Upper lobe of left lung (tissue), 6 donors: ENCODE data around the gene PRDM16. TPM values are rescaled to one million over a fixed set of nuclear protein-coding genes. Genes with fewer than 3 reads are reported as not detected.
"Not testable (repeated sequence)": the region's sequence is repeated elsewhere in the genome, so short reads cannot be mapped to it uniquely, and the experiment has no call there.

ENCODE experiments used
- ATAC-seq, 2 donors: fragments of 200-7000 bp; cut with Tn5 transposase; one replicate each; pipeline ENCODE4 v1.9.1; 2022; ENCODE audit warnings: mild to moderate bottlenecking in 2 of 2, moderate library complexity in 2 of 2; ENCODE audit not compliant: low FRiP score in 2 of 2
- DNase-seq, 2 donors: peaks; one replicate each; pipeline ENCODE4 v3.0.0-alpha.2; 2019 to 2020
- H3K27ac ChIP-seq, 4 donors: fragments of 200-600 bp; sonication (generic); one replicate each; pipeline ENCODE4 v1.5.1; 2016 to 2019
- H3K27me3 ChIP-seq, 4 donors: fragments of 200-600 bp; sonication (generic); one replicate each; pipeline ENCODE4 v1.5.1; 2017 to 2019
- H3K36me3 ChIP-seq, 4 donors: fragments of 200-600 bp; sonication (generic); one replicate each; pipeline ENCODE4 v1.5.1; 2016 to 2019
- H3K4me1 ChIP-seq, 4 donors: fragments of 200-600 bp; sonication (generic); one replicate each; pipeline ENCODE4 v1.5.1; 2018 to 2019
- H3K4me3 ChIP-seq, 4 donors: fragments of 200-600 bp; sonication (generic); one replicate each; pipeline ENCODE4 v1.5.1; 2017 to 2019; ENCODE audit warnings: mild to moderate bottlenecking in 2 of 4, moderate library complexity in 1 of 4
- H3K9me3 ChIP-seq, 4 donors: fragments of 200-600 bp; sonication (generic); one replicate each; pipeline ENCODE4 v1.5.1; 2018 to 2019
- EP300 ChIP-seq, 4 donors: sonication (generic); formaldehyde crosslinking; IDR thresholded peaks; one replicate each; pipeline ENCODE4 v1.5.1; 2017; ENCODE audit warnings: antibody characterized with exemption in 4 of 4, control low read depth in 2 of 4
- POLR2A ChIP-seq, 4 donors: fragments of 450-650 bp; IDR thresholded peaks; one replicate each; pipeline ENCODE4 v1.5.1; 2016 to 2017; ENCODE audit warnings: antibody characterized with exemption in 4 of 4, mild to moderate bottlenecking in 2 of 4
- POLR2AphosphoS5 ChIP-seq, 2 donors: sonication (generic); formaldehyde crosslinking; IDR thresholded peaks; one replicate each; pipeline ENCODE4 v1.5.1; 2017; ENCODE audit warnings: antibody characterized with exemption in 2 of 2
- WGBS, 2 donors: methylation state at CpG; one replicate each; pipeline ENCODE4 v1.1.5; 2017 to 2018; 5-methylcytosine and 5-hydroxymethylcytosine counted together
- total RNA-seq, 6 donors: library from RNA; depleted of rRNA in 4 of 6; stranded (reverse); fragments of >200 nt in 4 of 6; gene quantifications; one replicate each; pipeline versions ENCODE4 v1.1.0 to v1.2.1, GENCODE V29; 2016 to 2021
- TF ChIP-seq, protein P1 (sequence below), 6 experiments: fragments of 450-650 bp in 4 of 6; fragments of 200-600 bp in 2 of 6; sonication (generic) in 2 of 6; IDR thresholded peaks; one replicate each; pipeline ENCODE4 v1.5.1; 2016 to 2019; ENCODE audit warnings: antibody characterized with exemption in 6 of 6
- donor health status: DM: no; HTN: no; CAD: no; lungs with moderate emphysema.
- donor health status: DM: no; HTN: yes; CAD: no; lungs with severe emphysema.

Gene PRDM16
- total RNA-seq, 6 donors from 2014 or later: 12.3 to 54.5 (median 21.2) TPM

DNA sequence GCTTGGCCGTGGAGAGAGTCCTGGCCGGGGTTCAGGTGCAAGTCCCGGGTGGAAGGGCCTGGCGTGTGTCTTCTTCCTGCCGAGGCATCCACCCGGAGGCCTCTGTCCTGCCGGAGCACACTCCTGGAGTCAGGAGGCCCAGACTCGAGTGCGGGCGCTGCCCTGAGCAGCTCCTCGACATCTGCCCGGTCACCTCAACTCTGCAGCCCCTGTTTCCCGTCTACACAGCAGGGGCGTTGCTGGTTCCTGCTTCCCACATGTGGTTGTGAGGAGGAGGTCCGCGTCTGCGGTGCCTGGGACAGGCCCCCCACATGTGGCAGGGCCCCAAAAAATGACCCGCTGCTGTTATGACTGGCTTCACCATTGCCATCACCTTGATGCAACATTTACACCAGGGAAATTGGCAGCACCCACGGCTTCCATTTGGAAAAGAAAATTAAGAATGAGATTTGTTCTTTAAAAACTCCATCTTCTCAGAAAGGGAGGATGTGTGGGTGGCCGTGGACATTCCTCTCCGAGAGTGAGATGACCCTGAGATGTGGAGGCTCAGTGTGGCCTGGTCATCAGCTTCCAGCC, 169.8 kb downstream of the PRDM16 start:
- Histone ChIP-seq H3K27ac (peak overlapping the region in 2 of 4 donors; percentile 43 to 48), H3K36me3 (no peaks in the 10 kb centered on the region), H3K4me3 (no peak overlapping the region), H3K9me3 (no peaks in the 10 kb centered on the region), H3K4me1 (peaks cover 5 to 46% (median 12%) of the 10 kb centered on the region in 4 donors), H3K27me3 (no peaks in the 10 kb centered on the region)
- DNase-seq: peak in 1 of 2 donors; percentile 41
- no peak for ATAC-seq
- TF ChIP-seq, protein P1, sequence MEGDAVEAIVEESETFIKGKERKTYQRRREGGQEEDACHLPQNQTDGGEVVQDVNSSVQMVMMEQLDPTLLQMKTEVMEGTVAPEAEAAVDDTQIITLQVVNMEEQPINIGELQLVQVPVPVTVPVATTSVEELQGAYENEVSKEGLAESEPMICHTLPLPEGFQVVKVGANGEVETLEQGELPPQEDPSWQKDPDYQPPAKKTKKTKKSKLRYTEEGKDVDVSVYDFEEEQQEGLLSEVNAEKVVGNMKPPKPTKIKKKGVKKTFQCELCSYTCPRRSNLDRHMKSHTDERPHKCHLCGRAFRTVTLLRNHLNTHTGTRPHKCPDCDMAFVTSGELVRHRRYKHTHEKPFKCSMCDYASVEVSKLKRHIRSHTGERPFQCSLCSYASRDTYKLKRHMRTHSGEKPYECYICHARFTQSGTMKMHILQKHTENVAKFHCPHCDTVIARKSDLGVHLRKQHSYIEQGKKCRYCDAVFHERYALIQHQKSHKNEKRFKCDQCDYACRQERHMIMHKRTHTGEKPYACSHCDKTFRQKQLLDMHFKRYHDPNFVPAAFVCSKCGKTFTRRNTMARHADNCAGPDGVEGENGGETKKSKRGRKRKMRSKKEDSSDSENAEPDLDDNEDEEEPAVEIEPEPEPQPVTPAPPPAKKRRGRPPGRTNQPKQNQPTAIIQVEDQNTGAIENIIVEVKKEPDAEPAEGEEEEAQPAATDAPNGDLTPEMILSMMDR (IDR thresholded peaks at IDR 0.05): no peak
- no peak for TF ChIP-seq POLR2AphosphoS5 (IDR thresholded peaks at IDR 0.05)
- no peak for TF ChIP-seq POLR2A (IDR thresholded peaks at IDR 0.05)
- no peak for TF ChIP-seq EP300 (IDR thresholded peaks at IDR 0.05)
- 75 to 80% methylated on average over 21 of the region's 21 CpGs for WGBS, 2 donors

DNA sequence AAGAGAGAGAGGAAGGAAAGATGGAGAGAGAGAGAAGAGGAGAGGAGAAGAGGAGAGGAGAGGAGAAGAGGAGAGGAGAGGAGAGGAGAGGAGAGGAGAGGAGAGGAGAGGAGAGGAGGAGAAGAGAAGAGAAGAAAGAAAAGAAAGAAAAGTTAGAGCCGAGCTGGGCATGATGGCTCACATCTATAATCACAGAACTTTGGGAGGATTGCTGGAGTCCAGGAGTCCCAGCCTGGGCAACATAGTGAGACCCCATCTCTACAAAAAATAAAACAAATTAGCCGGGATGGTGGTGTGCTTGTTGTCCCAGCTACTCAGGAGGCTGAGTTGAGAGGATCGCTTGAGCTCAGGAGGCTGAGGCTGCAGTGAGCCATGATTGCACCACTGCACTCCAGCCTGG, 171.0 kb downstream of the PRDM16 start:
- H3K36me3 ChIP-seq, H3K4me3 ChIP-seq, H3K9me3 ChIP-seq, ATAC-seq, DNase-seq, H3K27me3 ChIP-seq: not testable (repeated sequence)
- WGBS, 2 donors: 89 to 97% methylated on average over 3 of the region's 3 CpGs
- peak overlapping the region in 1 of 4 donors; percentile 41 for H3K27ac ChIP-seq
- peaks cover 5 to 46% (median 12%) of the 10 kb centered on the region in 4 donors for H3K4me1 ChIP-seq

DNA sequence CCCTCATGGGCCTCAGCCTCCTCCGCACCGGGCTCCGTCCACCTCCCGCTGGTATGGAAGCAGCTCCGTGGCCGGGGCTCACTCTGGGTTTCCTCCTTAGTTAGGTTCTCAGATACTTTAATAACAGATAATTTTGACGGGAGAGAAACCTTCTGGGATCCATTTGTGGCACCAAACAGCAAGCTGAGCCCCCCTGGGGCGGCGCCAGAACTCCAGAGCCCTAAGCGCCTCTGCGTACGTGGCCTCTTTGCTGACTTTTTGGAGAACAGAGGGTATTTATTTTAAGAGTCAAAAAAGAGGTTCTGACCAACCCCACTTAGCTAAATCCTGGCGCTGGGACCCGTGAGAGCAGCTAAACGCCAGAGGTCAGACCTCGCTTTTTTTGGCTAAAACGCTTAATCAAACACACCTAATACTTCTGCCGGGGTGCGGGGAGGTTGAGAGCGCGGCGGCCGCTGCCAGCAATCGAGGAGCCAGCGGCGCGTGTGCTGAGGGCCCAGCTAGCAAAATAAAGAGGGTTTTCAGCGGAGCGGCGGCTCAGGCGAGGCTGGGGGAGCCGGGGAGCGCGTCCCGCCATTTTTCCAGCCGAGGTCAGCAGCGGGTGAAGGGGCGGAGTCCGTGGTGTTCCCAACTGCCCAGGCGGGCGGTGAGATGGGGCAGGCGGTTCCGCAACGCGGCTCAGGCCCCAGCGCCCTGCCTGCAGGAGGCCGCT, 171.7 kb downstream of the PRDM16 start:
- Histone ChIP-seq H3K36me3 (no peaks in the 10 kb centered on the region), H3K4me3 (peak overlapping the region in 2 of 4 donors; percentile 10 to 25), H3K27ac (peak overlapping the region; percentile 38 to 56 (median 42)), H3K9me3 (no peaks in the 10 kb centered on the region), H3K27me3 (no peaks in the 10 kb centered on the region), H3K4me1 (peaks cover 5 to 46% (median 12%) of the 10 kb centered on the region in 4 donors)
- TF ChIP-seq, protein P1 (IDR thresholded peaks at IDR 0.05): no peak
- no peak for TF ChIP-seq POLR2A (IDR thresholded peaks at IDR 0.05)
- no peak for TF ChIP-seq EP300 (IDR thresholded peaks at IDR 0.05)
- no peak for TF ChIP-seq POLR2AphosphoS5 (IDR thresholded peaks at IDR 0.05)
- DNase-seq (peak in 1 of 2 donors; percentile 85), ATAC-seq (peak in 1 of 2 donors; percentile 5)
- WGBS, 2 donors: 40 to 49% methylated on average over 32 to 37 of the region's 47 CpGs

DNA sequence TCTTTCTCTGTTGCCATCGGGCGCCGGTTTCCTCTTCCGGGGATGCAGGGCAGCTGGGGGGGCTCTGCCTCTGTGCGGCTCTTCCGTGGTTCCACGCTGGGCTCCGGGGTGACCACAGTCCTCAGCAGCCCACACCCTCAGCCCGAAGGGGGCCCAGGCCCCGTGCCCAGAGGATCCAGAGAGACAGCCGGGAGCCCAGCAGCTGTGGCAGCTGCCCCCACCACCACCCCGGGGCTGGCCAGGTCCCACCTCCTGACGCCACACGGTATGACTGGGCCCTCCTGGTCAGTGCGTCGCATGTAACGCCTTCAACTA, 172.2 kb downstream of the PRDM16 start:
- Histone ChIP-seq H3K27ac (peak overlapping the region; percentile 38 to 56 (median 42)), H3K4me1 (peaks cover 5 to 43% (median 12%) of the 10 kb centered on the region in 4 donors), H3K27me3 (no peaks in the 10 kb centered on the region), H3K9me3 (no peaks in the 10 kb centered on the region), H3K36me3 (no peaks in the 10 kb centered on the region), H3K4me3 (peak overlapping the region in 2 of 4 donors; percentile 10 to 25)
- WGBS, 2 donors: 40% methylated on average over 10 of the region's 17 CpGs; no CpG with 5 or more reads in 1 of the 2 donors
- no peak for ATAC-seq
- TF ChIP-seq, protein P1 (IDR thresholded peaks at IDR 0.05): no peak
- TF ChIP-seq EP300 (IDR thresholded peaks at IDR 0.05) (no peak), POLR2A (IDR thresholded peaks at IDR 0.05) (no peak), POLR2AphosphoS5 (IDR thresholded peaks at IDR 0.05) (no peak)
- DNase-seq: no peak

DNA sequence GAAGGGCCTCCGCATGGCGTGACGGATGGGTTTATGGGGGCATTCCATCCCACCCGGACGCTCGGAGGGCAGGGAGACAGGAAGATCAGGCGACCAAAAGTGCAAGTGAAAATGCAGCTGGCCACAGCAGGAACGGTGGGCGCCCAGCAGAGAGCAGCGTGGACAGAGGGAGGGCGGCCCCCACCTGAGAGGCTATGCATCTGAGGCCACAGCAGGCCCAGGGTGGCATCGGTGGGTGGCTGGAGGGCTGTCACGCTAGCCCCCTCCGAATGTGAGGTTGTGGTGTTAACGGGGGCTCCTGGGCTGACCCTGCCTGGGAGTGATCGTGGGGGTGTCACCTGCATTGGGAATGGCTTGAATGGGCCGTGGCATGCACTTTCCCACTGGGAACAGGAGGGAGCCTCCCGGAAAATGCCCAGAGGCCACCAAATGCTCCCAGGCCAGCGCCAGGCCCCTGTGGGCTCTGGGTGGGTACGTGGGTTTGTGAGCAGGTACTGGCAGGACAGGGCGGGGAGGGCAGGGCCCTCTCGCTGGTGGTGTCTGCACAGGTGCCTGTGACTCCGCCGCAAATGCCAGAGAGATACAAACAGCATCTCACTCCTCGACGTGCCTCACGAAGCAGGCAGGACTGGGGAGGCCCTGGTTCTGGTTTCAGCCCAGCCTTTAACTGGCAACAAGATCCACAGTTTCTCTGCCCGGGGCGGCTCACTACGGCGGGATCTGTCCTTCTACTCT, 172.8 kb downstream of the PRDM16 start:
- peak overlapping the region in 1 of 4 donors; percentile 42 for H3K27ac ChIP-seq
- DNase-seq (peak in 1 of 2 donors; percentile 66), ATAC-seq (no peak)
- H3K27me3 ChIP-seq: no peaks in the 10 kb centered on the region
- peaks cover 5 to 38% (median 12%) of the 10 kb centered on the region in 4 donors for H3K4me1 ChIP-seq
- WGBS, 2 donors: 86 to 90% methylated on average over 15 to 19 of the region's 31 CpGs
- H3K9me3 ChIP-seq: no peaks in the 10 kb centered on the region
- H3K4me3 ChIP-seq: no peak overlapping the region
- no peaks in the 10 kb centered on the region for H3K36me3 ChIP-seq
- TF ChIP-seq, protein P1 (IDR thresholded peaks at IDR 0.05): no peak
- TF ChIP-seq EP300 (IDR thresholded peaks at IDR 0.05) (no peak), POLR2AphosphoS5 (IDR thresholded peaks at IDR 0.05) (no peak), POLR2A (IDR thresholded peaks at IDR 0.05) (no peak)
